Caco-2 (cell line): ENCODE data around the gene EVI2A. TPM values are rescaled to one million over a fixed set of nuclear protein-coding genes. Genes with fewer than 3 reads are reported as not detected.

Experiments used
- BruUV-seq: library from RNA; stranded (reverse); fragments of 400-500 nt; replicated peaks from 2 replicates; lab custom pipeline; 2021; lab: Mats Ljungman, UMichigan
- CTCF ChIA-PET: fragments of 300-600 bp; sonication (Branson Sonifier 250); formaldehyde crosslinking; loops from one replicate; lab custom pipeline; 2022; ENCODE audit warnings: antibody characterized with exemption; lab: Charles Lee
- POLR2A ChIA-PET: fragments of 300-600 bp; sonication (Branson Sonifier 250); formaldehyde crosslinking; loops from one replicate; lab custom pipeline; 2022; ENCODE audit warnings: antibody characterized with exemption; lab: Charles Lee
- DNase-seq, 2 experiments: peaks; one replicate each; pipeline versions ENCODE4 v3.0.0 to v3.0.0-alpha.2; 2020 to 2022
- H3K27me3 ChIP-seq: replicated peaks from 2 replicates; pipeline ENCODE4 v1.6.0; 2011; ENCODE audit warnings: low read length; ENCODE audit not compliant: control insufficient read depth, insufficient read depth
- H3K36me3 ChIP-seq: 2 replicates; pipeline ENCODE4 v1.5.1; 2011; ENCODE audit warnings: low read length; ENCODE audit not compliant: control insufficient read depth, insufficient read depth
- H3K4me1 ChIP-seq: fragments of 250-450 bp; sonication (Bioruptor Pico); 2 replicates; pipeline ENCODE4 v1.5.1; 2020; ENCODE audit warnings: mild to moderate bottlenecking
- H3K4me3 ChIP-seq: 2 replicates; pipeline ENCODE4 v1.5.1; 2011; ENCODE audit warnings: low read depth, mild to moderate bottlenecking, control low read depth, low read length
- H3K9me3 ChIP-seq: fragments of 250-450 bp; sonication (Bioruptor Pico); 2 replicates; pipeline ENCODE4 v1.5.1; 2020; ENCODE audit warnings: mild to moderate bottlenecking, moderate library complexity
- H3K27ac Mint-ChIP-seq: one replicate; pipeline ENCODE4 v1.8.0; 2022; ENCODE audit warnings: mixed read lengths; ENCODE audit not compliant: unreplicated experiment
- H3K27me3 Mint-ChIP-seq: one replicate; pipeline ENCODE4 v1.8.0; 2022; ENCODE audit warnings: mixed read lengths; ENCODE audit not compliant: insufficient read depth, unreplicated experiment
- H3K36me3 Mint-ChIP-seq: one replicate; pipeline ENCODE4 v1.8.0; 2022; ENCODE audit warnings: mild to moderate bottlenecking, mixed read lengths; ENCODE audit not compliant: insufficient read depth, unreplicated experiment
- H3K4me1 Mint-ChIP-seq: one replicate; pipeline ENCODE4 v1.8.0; 2022; ENCODE audit warnings: low read depth, mixed read lengths; ENCODE audit not compliant: unreplicated experiment
- H3K4me3 Mint-ChIP-seq: one replicate; pipeline ENCODE4 v1.8.0; 2022; ENCODE audit warnings: mild to moderate bottlenecking, moderate library complexity, mixed read lengths; ENCODE audit not compliant: unreplicated experiment
- H3K9me3 Mint-ChIP-seq: one replicate; pipeline ENCODE4 v1.8.0; 2022; ENCODE audit warnings: mixed read lengths; ENCODE audit not compliant: unreplicated experiment
- CTCF ChIP-seq, 2 experiments: fragments of 200-600 bp in 1 of 2; IDR thresholded peaks; 1 replicate in 1 of 2; 2 replicates in 1 of 2; pipeline versions ENCODE4 v1.5.1 to v1.8.0; 2011 to 2022; ENCODE audit warnings: antibody characterized with exemption in 1 of 2, control low read depth in 1 of 2, inconsistent platforms in 1 of 2, low read depth in 1 of 2, low read length in 1 of 2, mild to moderate bottlenecking in 1 of 2, moderate library complexity in 1 of 2; ENCODE audit not compliant: insufficient read depth in 1 of 2, severe bottlenecking in 1 of 2, unreplicated experiment in 1 of 2
- intact Hi-C: fragments of 100-400 bp; cut with micrococcal nuclease; formaldehyde crosslinking; loops from one replicate; pipeline ENCODE4 v1.10.0; 2022; ENCODE audit not compliant: unreplicated experiment
- total RNA-seq: library from RNA; stranded (reverse); gene quantifications from 2 replicates; pipeline ENCODE4 v1.2.3, GENCODE V29; 2022

EVI2A gene
- total RNA-seq, 1 experiment from 2014 or later: not detected

- CTCF ChIA-PET: no interaction called here
- POLR2A ChIA-PET: no interaction called here
- no peak for TF ChIP-seq CTCF (IDR thresholded peaks at IDR 0.05; ENCODE audit: insufficient read depth in 1 of 2, low read depth in 1 of 2, low read length in 1 of 2, severe bottlenecking in 1 of 2, unreplicated experiment in 1 of 2)
- intact Hi-C loops: no loop called here
- Histone ChIP-seq H3K27me3 (no peaks in the 10 kb centered on the region), H3K36me3 (no peaks in the 10 kb centered on the region), H3K9me3 (no peaks in the 10 kb centered on the region), H3K4me3 (no peak overlapping the region), H3K4me1 (no peaks in the 10 kb centered on the region)
- Mint-ChIP-seq H3K4me1 (no peaks in the 10 kb centered on the region), H3K9me3 (no peaks in the 10 kb centered on the region), H3K36me3 (no peaks in the 10 kb centered on the region), H3K27ac (no peak overlapping the region), H3K4me3 (no peak overlapping the region), H3K27me3 (no peaks in the 10 kb centered on the region)
- BruUV-seq: no TSS peak
- no peak for DNase-seq
These were observed 21.8 kb downstream of the EVI2A start for GRCh38 chr17:31299624-31300023.

- DNase-seq: no peak
- ChIA-PET POLR2A (no interaction called here), CTCF (no interaction called here)
These were observed 24.3 kb downstream of the EVI2A start, which contains the start of gene OMG for GRCh38 chr17:31297090-31297489. TSS of gene OMG (minus strand) at chr17:31297239. CDS start at chr17:31296331, 908 bp downstream.

GRCh38 chr17:31296142-31296541, 25.3 kb downstream of the EVI2A start:
- POLR2A ChIA-PET: no interaction called here
- Histone ChIP-seq H3K4me1 (no peaks in the 10 kb centered on the region), H3K27me3 (no peaks in the 10 kb centered on the region), H3K4me3 (no peak overlapping the region), H3K36me3 (no peaks in the 10 kb centered on the region), H3K9me3 (no peaks in the 10 kb centered on the region)
- no peak for DNase-seq
- intact Hi-C loops: no loop called here
- Mint-ChIP-seq H3K4me1 (no peaks in the 10 kb centered on the region), H3K27ac (no peak overlapping the region), H3K36me3 (peaks cover 16% of the 10 kb centered on the region), H3K4me3 (no peak overlapping the region), H3K9me3 (no peaks in the 10 kb centered on the region), H3K27me3 (no peaks in the 10 kb centered on the region)
- no TSS peak for BruUV-seq
- CTCF ChIA-PET: no interaction called here
- TF ChIP-seq CTCF (IDR thresholded peaks at IDR 0.05; ENCODE audit: insufficient read depth in 1 of 2, low read depth in 1 of 2, low read length in 1 of 2, severe bottlenecking in 1 of 2, unreplicated experiment in 1 of 2): no peak

More at GRCh38 chr17:31297090-31297489, 24.3 kb downstream of the EVI2A start, which contains the start of gene OMG:
- no peaks in the 10 kb centered on the region for H3K9me3 ChIP-seq
- H3K9me3 Mint-ChIP-seq: no peaks in the 10 kb centered on the region
- no peaks in the 10 kb centered on the region for H3K4me1 ChIP-seq
- H3K36me3 ChIP-seq: no peaks in the 10 kb centered on the region
- no peak within 1 kb of the TSS for H3K4me3 Mint-ChIP-seq
- no TSS peak for BruUV-seq
- no peak within 1 kb of the TSS for H3K27ac Mint-ChIP-seq
- intact Hi-C loops: no loop called here
- H3K36me3 Mint-ChIP-seq: peaks cover 10% of the 10 kb centered on the region
- H3K4me3 ChIP-seq: no peak within 1 kb of the TSS
- no peak for TF ChIP-seq CTCF (IDR thresholded peaks at IDR 0.05; ENCODE audit: insufficient read depth in 1 of 2, low read depth in 1 of 2, low read length in 1 of 2, severe bottlenecking in 1 of 2, unreplicated experiment in 1 of 2)
- H3K4me1 Mint-ChIP-seq: no peaks in the 10 kb centered on the region
- H3K27me3 ChIP-seq: no peaks in the 10 kb centered on the region
- no peaks in the 10 kb centered on the region for H3K27me3 Mint-ChIP-seq
